ENCODE data around the gene MYO16.
"Not testable (repeated sequence)": the region's sequence is repeated elsewhere in the genome, so short reads cannot be mapped to it uniquely, and the experiment has no call there.

The MYO16 gene

GRCh38 chr13:108983273-108983672 is 353.9 kb downstream of the MYO16 start:
- no peak for ATAC-seq
- no peak for DNase-seq

GRCh38 chr13:108984251-108984920 is 355.0 kb downstream of the MYO16 start:
- no peak for ATAC-seq
- DNase-seq, result no peak

- ATAC-seq, result no peak
- DNase-seq, result no peak
Measured at GRCh38 chr13:108985166-108985565, 355.8 kb downstream of the MYO16 start.

- no peak for ATAC-seq
Measured at GRCh38 chr13:108987517-108987916, 358.1 kb downstream of the MYO16 start.

GRCh38 chr13:108987944-108988343 is 358.5 kb downstream of the MYO16 start:
- DNase-seq (no peak), ATAC-seq (no peak)

More at GRCh38 chr13:108987517-108987916, 358.1 kb downstream of the MYO16 start:
- no peak for DNase-seq

GRCh38 chr13:108991416-108991815 is 362.0 kb downstream of the MYO16 start:
- not testable (repeated sequence) for ATAC-seq, DNase-seq

GRCh38 chr13:108993346-108993745 is 363.9 kb downstream of the MYO16 start:
- DNase-seq (no peak), ATAC-seq (no peak)

GRCh38 chr13:108996430-108996829 is 367.0 kb downstream of the MYO16 start:
- no peak for ATAC-seq
- DNase-seq, result no peak

GRCh38 chr13:109000207-109000606 is 370.8 kb downstream of the MYO16 start:
- DNase-seq (no peak), ATAC-seq (no peak)

- ATAC-seq (no peak), DNase-seq (no peak)
Measured at GRCh38 chr13:109002934-109003333, 373.5 kb downstream of the MYO16 start.

GRCh38 chr13:109007946-109008345 is 378.5 kb downstream of the MYO16 start:
- DNase-seq (no peak), ATAC-seq (no peak)

GRCh38 chr13:109009756-109010155 is 380.3 kb downstream of the MYO16 start:
- ATAC-seq (no peak), DNase-seq (no peak)

- ATAC-seq, result no peak
Measured at GRCh38 chr13:109010912-109011311, 381.5 kb downstream of the MYO16 start.

GRCh38 chr13:109012115-109012514 is 382.7 kb downstream of the MYO16 start:
- DNase-seq, result no peak
- no peak for ATAC-seq

More at GRCh38 chr13:109010912-109011311, 381.5 kb downstream of the MYO16 start:
- DNase-seq, result no peak

- DNase-seq (no peak), ATAC-seq (no peak)
Measured at GRCh38 chr13:109021558-109021957, 392.1 kb downstream of the MYO16 start.

GRCh38 chr13:109024611-109025010 is 395.2 kb downstream of the MYO16 start:
- ATAC-seq (no peak), DNase-seq (no peak)

GRCh38 chr13:109026266-109026665 is 396.9 kb downstream of the MYO16 start:
- DNase-seq (no peak), ATAC-seq (no peak)

- DNase-seq, result no peak
Measured at GRCh38 chr13:109028624-109029023, 399.2 kb downstream of the MYO16 start.

GRCh38 chr13:109033090-109033489 is 403.7 kb downstream of the MYO16 start:
- DNase-seq (no peak), ATAC-seq (no peak)

More at GRCh38 chr13:109028624-109029023, 399.2 kb downstream of the MYO16 start:
- ATAC-seq, result no peak

- ATAC-seq (no peak), DNase-seq (no peak)
Measured at GRCh38 chr13:109036078-109036780, 406.8 kb downstream of the MYO16 start.

GRCh38 chr13:109043636-109044035 is 414.2 kb downstream of the MYO16 start:
- DNase-seq (no peak), ATAC-seq (no peak)

- DNase-seq (no peak), ATAC-seq (no peak)
Measured at GRCh38 chr13:109055850-109056249, 426.4 kb downstream of the MYO16 start.

- DNase-seq (no peak), ATAC-seq (no peak)
Measured at GRCh38 chr13:109058087-109058486, 428.7 kb downstream of the MYO16 start.

- ATAC-seq, result no peak
- DNase-seq, result no peak
Measured at GRCh38 chr13:109072505-109072904, 443.1 kb downstream of the MYO16 start.

Measured in stimulated activated naive CD8-positive, alpha-beta T cell treated with anti-CD3 and anti-CD28 coated beads, Interleukin-15, Interleukin-2, amounts not matched to agents 100 U/mL and 50 U/mL, for 24 hours (primary cell).